ENCODE measurements around the gene ZBED4. TPM values are rescaled to one million over a fixed set of nuclear protein-coding genes. Genes with fewer than 3 reads are reported as not detected.
"Not testable (repeated sequence)": the region's sequence is repeated elsewhere in the genome, so short reads cannot be mapped to it uniquely, and the experiment has no call there.

ZBED4 gene
- total RNA-seq, 2 donors from 2014 or later, result 18.3 to 30.7 TPM

DNA sequence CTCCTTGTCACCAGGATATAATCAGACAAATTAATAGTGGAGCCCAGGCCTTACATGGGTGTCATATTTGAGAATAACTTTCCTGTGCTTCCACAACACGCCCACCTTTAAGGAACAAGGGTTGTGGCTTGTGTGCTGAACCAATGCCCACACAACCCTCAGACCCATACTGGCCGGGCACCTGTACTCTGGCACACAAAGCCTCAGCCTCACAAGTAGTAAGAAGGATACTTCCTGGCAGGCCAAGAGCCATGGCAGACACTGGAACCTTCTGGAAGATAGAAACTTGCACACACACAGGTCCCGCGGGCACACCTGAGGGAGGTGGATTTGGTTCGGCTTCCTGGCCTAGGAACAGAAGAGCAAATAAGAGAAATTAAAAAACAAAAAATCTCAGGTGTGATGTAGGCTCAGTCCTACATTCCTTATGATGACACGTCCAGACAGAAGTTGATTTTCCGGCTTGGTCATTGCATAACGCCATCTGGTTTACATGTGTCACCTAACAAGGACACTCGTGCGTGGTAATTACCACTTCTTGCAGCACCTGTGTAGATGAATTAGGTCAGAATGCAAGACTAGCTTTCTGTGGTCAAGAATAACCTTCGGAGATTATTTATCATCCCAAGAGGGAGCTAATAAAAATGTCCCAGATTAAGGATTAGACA is 20.2 kb upstream of the ZBED4 start:
- Mint-ChIP-seq H3K4me3 (no peak overlapping the region), H3K27ac (no peak overlapping the region), H3K36me3 (no peaks in the 10 kb centered on the region), H3K27me3 (no peaks in the 10 kb centered on the region), H3K9me3 (no peaks in the 10 kb centered on the region), H3K4me1 (ENCODE audit: low read depth in 2 of 2) (peaks cover 2 to 11% of the 10 kb centered on the region in 2 donors)
- no peak for ATAC-seq
- peak; percentile 13 for DNase-seq (ENCODE audit: low spot score)

GRCh38 chr22:49838771-49839717 is 14.6 kb upstream of the ZBED4 start:
- no peaks in the 10 kb centered on the region for H3K36me3 Mint-ChIP-seq
- peak; percentile 93 to 94 for ATAC-seq
- peaks cover 18 to 19% of the 10 kb centered on the region in 2 donors for H3K4me1 Mint-ChIP-seq (ENCODE audit: low read depth in 2 of 2)
- H3K27me3 Mint-ChIP-seq, result no peaks in the 10 kb centered on the region
- peak overlapping the region; percentile 59 to 86 for H3K27ac Mint-ChIP-seq
- DNase-seq (ENCODE audit: low spot score), result peak; percentile 87
- peak overlapping the region; percentile 70 for H3K4me3 Mint-ChIP-seq
- H3K9me3 Mint-ChIP-seq, result no peaks in the 10 kb centered on the region

DNA sequence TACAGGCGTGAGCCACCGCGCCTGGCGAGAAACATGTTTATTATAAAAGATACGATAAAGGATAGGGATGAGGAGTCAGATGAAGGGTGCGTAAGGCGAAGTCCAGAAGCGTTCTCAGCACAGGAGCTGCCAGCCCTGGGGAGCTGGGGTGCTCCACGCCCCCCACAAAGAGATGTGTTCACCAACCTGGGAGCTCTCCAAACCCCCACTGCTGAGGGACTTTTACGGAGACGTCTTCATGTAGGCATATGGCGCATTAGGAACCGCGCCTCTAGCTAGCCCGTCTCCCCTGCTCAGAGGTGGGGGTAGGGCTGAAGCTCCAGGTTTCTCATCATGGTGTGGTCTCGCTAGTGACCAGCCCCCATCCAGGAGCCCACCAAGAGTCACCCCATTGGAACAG is 8.4 kb upstream of the ZBED4 start:
- Mint-ChIP-seq H3K27me3 (peaks cover 0 to 2% of the 10 kb centered on the region in 2 donors), H3K4me1 (ENCODE audit: low read depth in 2 of 2) (peaks cover 0 to 6% of the 10 kb centered on the region in 2 donors), H3K4me3 (no peak overlapping the region), H3K27ac (no peak overlapping the region), H3K36me3 (no peaks in the 10 kb centered on the region), H3K9me3 (no peaks in the 10 kb centered on the region)
- DNase-seq (ENCODE audit: low spot score), result no peak
- ATAC-seq, result no peak

DNA sequence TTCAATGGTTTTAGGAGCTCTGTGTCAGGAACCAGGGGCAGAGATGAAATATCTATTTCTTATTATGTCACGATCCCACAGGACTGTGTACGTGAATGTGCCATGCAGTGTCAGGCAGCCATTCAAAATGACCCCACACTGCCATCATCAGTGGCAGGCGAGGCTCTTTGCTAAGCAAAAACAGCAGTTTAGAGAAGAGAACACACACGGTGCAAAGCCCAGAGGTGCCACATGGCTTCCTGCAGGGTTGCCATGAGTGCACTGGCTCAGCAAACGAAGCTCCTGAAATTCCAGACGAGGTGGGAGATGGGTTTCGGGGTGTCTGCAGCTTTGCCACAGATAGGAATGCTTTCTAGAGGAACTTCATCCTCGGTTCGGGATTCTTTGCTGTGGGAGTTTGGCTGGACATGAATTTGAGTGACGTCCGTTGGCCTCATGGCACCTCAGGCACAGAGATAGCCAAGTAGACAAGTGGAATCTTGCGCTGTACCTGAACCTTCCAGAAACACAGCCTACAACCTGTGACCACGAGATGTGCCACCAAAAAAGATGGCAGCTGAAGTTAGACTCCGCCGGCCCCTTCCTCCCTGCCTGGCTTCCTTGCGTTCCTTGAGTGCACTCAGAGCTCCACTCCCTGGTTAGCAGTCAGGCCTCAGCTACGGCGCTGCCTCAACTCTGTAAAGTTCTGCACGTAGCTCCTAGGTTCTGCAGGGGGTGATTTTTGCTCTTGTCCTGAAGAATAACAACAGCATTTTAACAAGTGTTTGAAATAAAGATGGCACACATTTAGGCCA is 7.8 kb upstream of the ZBED4 start:
- no peaks in the 10 kb centered on the region for H3K9me3 Mint-ChIP-seq
- H3K4me1 Mint-ChIP-seq (ENCODE audit: low read depth in 2 of 2), result peaks cover 0 to 4% of the 10 kb centered on the region in 2 donors
- no peaks in the 10 kb centered on the region for H3K36me3 Mint-ChIP-seq
- peaks cover 5 to 6% of the 10 kb centered on the region in 2 donors for H3K27me3 Mint-ChIP-seq
- H3K4me3 Mint-ChIP-seq, result no peak overlapping the region
- DNase-seq (ENCODE audit: low spot score), result no peak
- no peak for ATAC-seq
- H3K27ac Mint-ChIP-seq, result no peak overlapping the region

GRCh38 chr22:49847751-49848689 is 5.6 kb upstream of the ZBED4 start:
- Mint-ChIP-seq H3K27ac (no peak overlapping the region), H3K36me3 (no peaks in the 10 kb centered on the region), H3K4me1 (ENCODE audit: low read depth in 2 of 2) (peaks cover 5 to 7% of the 10 kb centered on the region in 2 donors), H3K4me3 (peak overlapping the region; percentile 15), H3K9me3 (no peaks in the 10 kb centered on the region), H3K27me3 (peaks cover 15 to 17% of the 10 kb centered on the region in 2 donors)
- DNase-seq (ENCODE audit: low spot score) (no peak), ATAC-seq (no peak)

DNA sequence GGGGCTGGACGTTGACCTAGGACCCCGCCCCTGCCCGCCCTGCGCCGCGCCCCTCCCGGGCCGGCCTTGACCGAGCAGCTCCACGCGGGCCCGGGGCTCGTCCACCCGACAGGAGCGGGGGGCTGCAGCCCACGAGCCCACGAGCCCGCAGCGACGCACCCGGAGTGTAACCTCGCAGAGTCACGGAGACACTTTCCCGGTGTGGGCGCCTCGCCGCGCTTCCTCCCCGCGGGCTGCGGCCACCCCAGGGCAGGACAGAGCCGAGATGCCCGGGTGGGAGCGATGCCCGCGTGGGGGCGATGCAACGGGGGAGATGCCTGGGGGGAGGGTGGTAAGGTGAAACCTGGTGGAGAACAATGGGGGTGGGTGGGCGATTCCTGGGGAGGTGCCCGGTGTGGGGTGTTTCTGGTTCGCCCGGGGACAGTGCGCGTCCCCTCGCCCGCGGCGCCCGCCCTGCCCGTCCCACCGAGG is 4.9 kb upstream of the ZBED4 start:
- H3K4me3 Mint-ChIP-seq, result no peak overlapping the region
- peaks cover 5 to 7% of the 10 kb centered on the region in 2 donors for H3K4me1 Mint-ChIP-seq (ENCODE audit: low read depth in 2 of 2)
- no peak for ATAC-seq
- H3K27me3 Mint-ChIP-seq, result peaks cover 15 to 17% of the 10 kb centered on the region in 2 donors
- no peak overlapping the region for H3K27ac Mint-ChIP-seq
- H3K9me3 Mint-ChIP-seq, result no peaks in the 10 kb centered on the region
- H3K36me3 Mint-ChIP-seq, result no peaks in the 10 kb centered on the region
- no peak for DNase-seq (ENCODE audit: low spot score)

GRCh38 chr22:49849161-49850020 is 4.3 kb upstream of the ZBED4 start:
- no peaks in the 10 kb centered on the region for H3K9me3 Mint-ChIP-seq
- DNase-seq (ENCODE audit: low spot score), result no peak

GRCh38 chr22:49850021-49850911 is 3.4 kb upstream of the ZBED4 start:
- ATAC-seq (no peak), DNase-seq (ENCODE audit: low spot score) (no peak)
- H3K27me3 Mint-ChIP-seq, result peaks cover 15 to 17% of the 10 kb centered on the region in 2 donors
- no peaks in the 10 kb centered on the region for H3K36me3 Mint-ChIP-seq
- H3K4me1 Mint-ChIP-seq (ENCODE audit: low read depth in 2 of 2), result peaks cover 13 to 17% of the 10 kb centered on the region in 2 donors
- peak overlapping the region in 1 of 2 donors; percentile 58 for H3K27ac Mint-ChIP-seq
- no peaks in the 10 kb centered on the region for H3K9me3 Mint-ChIP-seq
- peak overlapping the region; percentile 58 for H3K4me3 Mint-ChIP-seq

More at GRCh38 chr22:49849161-49850020, 4.3 kb upstream of the ZBED4 start:
- peaks cover 5 to 8% of the 10 kb centered on the region in 2 donors for H3K4me1 Mint-ChIP-seq (ENCODE audit: low read depth in 2 of 2)
- H3K36me3 Mint-ChIP-seq, result no peaks in the 10 kb centered on the region
- peaks cover 15 to 17% of the 10 kb centered on the region in 2 donors for H3K27me3 Mint-ChIP-seq
- H3K27ac Mint-ChIP-seq, result no peak overlapping the region
- ATAC-seq, result no peak
- peak overlapping the region; percentile 17 for H3K4me3 Mint-ChIP-seq

DNA sequence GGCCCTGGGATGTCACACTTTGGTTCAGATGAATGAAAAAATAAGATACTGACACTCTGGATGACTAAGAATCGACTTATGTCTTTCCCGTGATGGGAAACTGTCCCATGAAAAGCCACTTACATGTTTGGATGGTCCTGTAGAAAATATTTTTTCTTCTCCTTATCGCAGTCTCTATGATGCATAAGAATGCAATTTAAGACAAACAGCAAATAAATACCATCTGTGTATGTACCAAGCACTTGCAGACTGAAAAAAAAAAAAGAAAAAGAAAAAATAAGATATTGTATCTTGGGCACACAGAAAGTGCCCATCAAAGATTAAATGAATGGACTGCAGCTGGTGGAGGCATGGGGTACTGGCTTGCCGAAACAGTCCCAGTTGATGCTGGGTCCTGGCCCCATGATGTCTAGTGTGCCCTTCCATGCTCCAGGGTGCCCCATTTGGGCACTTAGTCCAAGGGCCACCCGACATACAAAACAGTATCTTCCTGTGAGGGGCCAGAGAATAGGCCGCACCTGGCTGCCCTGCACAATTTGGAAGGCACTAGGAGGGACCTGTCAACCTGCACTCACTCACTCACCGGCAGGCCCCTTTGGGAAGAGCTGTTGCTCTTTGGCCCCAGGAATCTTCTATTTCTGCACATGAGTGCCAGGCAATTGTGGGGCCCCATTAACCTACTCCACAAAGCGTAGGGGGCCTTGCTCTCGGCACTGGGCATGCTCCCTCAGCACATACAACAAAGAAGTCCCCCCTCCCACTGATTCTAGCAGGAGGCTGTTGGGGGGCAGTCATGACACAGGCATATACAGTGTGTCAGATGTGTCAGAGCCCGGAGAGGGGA is 2.5 kb upstream of the ZBED4 start:
- ATAC-seq, result no peak
- peaks cover 22 to 26% of the 10 kb centered on the region in 2 donors for H3K4me1 Mint-ChIP-seq (ENCODE audit: low read depth in 2 of 2)
- H3K27ac Mint-ChIP-seq, result peak overlapping the region; percentile 58 to 73
- H3K27me3 Mint-ChIP-seq, result peaks cover 13 to 17% of the 10 kb centered on the region in 2 donors
- DNase-seq (ENCODE audit: low spot score), result no peak
- no peaks in the 10 kb centered on the region for H3K9me3 Mint-ChIP-seq
- peak overlapping the region; percentile 58 for H3K4me3 Mint-ChIP-seq
- H3K36me3 Mint-ChIP-seq, result no peaks in the 10 kb centered on the region

DNA sequence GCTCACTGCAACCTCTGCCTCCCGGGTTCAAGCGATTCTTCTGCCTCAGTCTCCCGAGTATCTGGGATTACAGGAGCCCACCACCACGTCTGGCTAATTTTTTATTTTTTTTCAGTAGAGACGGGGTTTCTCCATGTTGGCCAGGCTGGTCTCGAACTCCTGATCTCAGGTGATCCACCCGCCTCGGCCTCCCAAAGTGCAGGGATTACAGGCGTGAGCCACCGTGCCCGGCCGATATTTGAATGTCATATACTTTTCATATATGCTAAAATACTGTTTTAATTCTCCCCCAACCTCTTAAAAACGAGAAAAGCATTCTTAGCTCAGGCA is 1.1 kb upstream of the ZBED4 start:
- not testable (repeated sequence) for ATAC-seq; H3K36me3 Mint-ChIP-seq; DNase-seq (ENCODE audit: low spot score); H3K9me3 Mint-ChIP-seq; H3K27ac Mint-ChIP-seq
- peaks cover 13 to 17% of the 10 kb centered on the region in 2 donors for H3K27me3 Mint-ChIP-seq
- peaks cover 22 to 27% of the 10 kb centered on the region in 2 donors for H3K4me1 Mint-ChIP-seq (ENCODE audit: low read depth in 2 of 2)
- H3K4me3 Mint-ChIP-seq, result peak overlapping the region; percentile 58

Data from natural killer cell treated with Interleukin-12 subunit alpha and Interleukin-12 subunit beta and Interleukin-15 and Interleukin-18, amount 100 ng/mL, for 72 hours (primary cell).